Measurements from ENCODE around the gene MORC4.

DNA sequence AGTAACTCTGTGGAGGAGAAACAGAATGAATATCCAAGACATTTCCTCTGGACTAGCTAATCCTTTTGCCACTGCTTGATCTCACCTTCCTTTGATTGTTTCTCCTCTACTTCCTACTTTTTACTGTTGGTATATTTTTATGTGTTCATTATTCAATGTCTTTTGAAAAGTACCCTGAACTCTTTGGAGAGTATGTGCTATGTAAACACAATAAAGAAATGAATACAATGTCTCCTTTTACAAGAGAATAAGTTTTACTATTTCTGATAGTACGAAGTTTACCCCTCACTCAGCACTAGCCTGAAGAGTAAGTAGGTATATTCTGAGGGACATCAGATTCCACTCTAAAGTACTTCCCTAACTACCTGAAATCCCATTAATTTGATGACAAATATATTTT lies 59.9 kb downstream of the MORC4 start:
- TF ChIP-seq, protein P1, sequence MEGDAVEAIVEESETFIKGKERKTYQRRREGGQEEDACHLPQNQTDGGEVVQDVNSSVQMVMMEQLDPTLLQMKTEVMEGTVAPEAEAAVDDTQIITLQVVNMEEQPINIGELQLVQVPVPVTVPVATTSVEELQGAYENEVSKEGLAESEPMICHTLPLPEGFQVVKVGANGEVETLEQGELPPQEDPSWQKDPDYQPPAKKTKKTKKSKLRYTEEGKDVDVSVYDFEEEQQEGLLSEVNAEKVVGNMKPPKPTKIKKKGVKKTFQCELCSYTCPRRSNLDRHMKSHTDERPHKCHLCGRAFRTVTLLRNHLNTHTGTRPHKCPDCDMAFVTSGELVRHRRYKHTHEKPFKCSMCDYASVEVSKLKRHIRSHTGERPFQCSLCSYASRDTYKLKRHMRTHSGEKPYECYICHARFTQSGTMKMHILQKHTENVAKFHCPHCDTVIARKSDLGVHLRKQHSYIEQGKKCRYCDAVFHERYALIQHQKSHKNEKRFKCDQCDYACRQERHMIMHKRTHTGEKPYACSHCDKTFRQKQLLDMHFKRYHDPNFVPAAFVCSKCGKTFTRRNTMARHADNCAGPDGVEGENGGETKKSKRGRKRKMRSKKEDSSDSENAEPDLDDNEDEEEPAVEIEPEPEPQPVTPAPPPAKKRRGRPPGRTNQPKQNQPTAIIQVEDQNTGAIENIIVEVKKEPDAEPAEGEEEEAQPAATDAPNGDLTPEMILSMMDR (IDR thresholded peaks at IDR 0.05; ENCODE audit: borderline replicate concordance, extremely low read depth, low read length, poor library complexity, severe bottlenecking) = no peak
- no peak for TF ChIP-seq EZH2 (IDR thresholded peaks at IDR 0.05; ENCODE audit: borderline replicate concordance, low read depth, low read length, severe bottlenecking)

All from DND-41 (cell line).